DND-41 (cell line): ENCODE results near the gene GLOD5.

Experiments
- CTCF ChIP-seq: IDR thresholded peaks from 2 replicates; pipeline ENCODE4 v1.5.1; 2012; ENCODE audit warnings: borderline replicate concordance, low read length, moderate library complexity, mild to moderate bottlenecking; ENCODE audit not compliant: poor library complexity, severe bottlenecking; ENCODE audit errors: extremely low read depth
- EZH2 ChIP-seq: IDR thresholded peaks from 3 replicates; pipeline ENCODE4 v1.6.1; 2012; ENCODE audit warnings: borderline replicate concordance, low read depth, mild to moderate bottlenecking, moderate library complexity, low read length, inconsistent platforms; ENCODE audit not compliant: severe bottlenecking

- TF ChIP-seq CTCF (no peak), EZH2 (no peak)
Measured at GRCh38 chrX:48818098-48818497, 56.6 kb downstream of the GLOD5 start.
